H1 (cell line): ENCODE results near the gene NFATC4. TPM values are rescaled to one million over a fixed set of nuclear protein-coding genes. Genes with fewer than 3 reads are reported as not detected.

Source experiments
- CTCF ChIA-PET: fragments of 300-600 bp; sonication (Branson Sonifier 250); formaldehyde crosslinking; loops from one replicate; lab custom pipeline; 2021; ENCODE audit not compliant: partially characterized antibody; lab: Charles Lee
- POLR2A ChIA-PET: fragments of 300-600 bp; sonication (Branson Sonifier 250); formaldehyde crosslinking; loops from one replicate; lab custom pipeline; 2021; ENCODE audit warnings: inconsistent platforms; ENCODE audit not compliant: partially characterized antibody; lab: Charles Lee
- DNase-seq, 2 experiments: peaks; one replicate each; pipeline versions ENCODE4 v3.0.0 to v3.0.0-alpha.2; 2010 to 2022; ENCODE audit warnings: low spot score in 2 of 2, low read depth in 1 of 2, mixed read lengths in 1 of 2
- FAIRE-seq: peaks from 2 replicates; lab custom pipeline; 2011; peaks lifted over from hg19 to GRCh38; lab: Jason Lieb, UNC
- H2AFZ ChIP-seq: 2 replicates; pipeline ENCODE4 v1.8.1; 2012; ENCODE audit warnings: low read length, inconsistent platforms
- H2AK5ac ChIP-seq: 2 replicates; pipeline ENCODE4 v1.6.1; 2013; ENCODE audit warnings: low read depth, low read length
- H2BK120ac ChIP-seq: replicated peaks from 2 replicates; pipeline ENCODE3; 2013; ENCODE audit warnings: low read depth, low read length, inconsistent platforms
- H2BK12ac ChIP-seq: 2 replicates; pipeline ENCODE4 v1.6.1; 2013; ENCODE audit warnings: low read depth, low read length
- H2BK15ac ChIP-seq: 2 replicates; pipeline ENCODE4 v1.6.1; 2013; ENCODE audit warnings: low read length
- H2BK20ac ChIP-seq: 2 replicates; pipeline ENCODE4 v1.6.1; 2013; ENCODE audit warnings: low read length
- H2BK5ac ChIP-seq: 2 replicates; pipeline ENCODE4 v1.6.1; 2013; ENCODE audit warnings: low read depth, low read length
- H3K14ac ChIP-seq: 2 replicates; pipeline ENCODE4 v1.6.1; 2013; ENCODE audit warnings: inconsistent platforms; ENCODE audit not compliant: insufficient read length
- H3K18ac ChIP-seq: 2 replicates; pipeline ENCODE4 v1.6.1; 2013; ENCODE audit warnings: low read length; ENCODE audit errors: extremely low read depth
- H3K23ac ChIP-seq: 2 replicates; pipeline ENCODE4 v1.6.1; 2013; ENCODE audit warnings: inconsistent platforms; ENCODE audit not compliant: insufficient read length
- H3K23me2 ChIP-seq: 2 replicates; pipeline ENCODE4 v1.6.1; 2013; ENCODE audit warnings: low read depth, low read length
- H3K27ac ChIP-seq: 2 replicates; pipeline ENCODE4 v1.6.1; 2011; ENCODE audit warnings: low read depth, low read length, inconsistent platforms
- H3K27me3 ChIP-seq, 4 experiments: replicated peaks in 1 of 4; 1 replicate in 1 of 4; 2 replicates in 3 of 4; pipeline versions ENCODE4 v1.6.1 to v1.8.1; 2011 to 2013; ENCODE audit warnings: low read length in 3 of 4, mild to moderate bottlenecking in 3 of 4, inconsistent platforms in 2 of 4, mixed read lengths in 2 of 4, moderate library complexity in 1 of 4; ENCODE audit not compliant: control insufficient read depth in 3 of 4, insufficient read depth in 3 of 4; ENCODE audit errors: extremely low read depth in 1 of 4
- H3K36me3 ChIP-seq, 4 experiments: 2 replicates each; pipeline versions ENCODE4 v1.6.1 to v1.8.1; 2011 to 2013; ENCODE audit warnings: mild to moderate bottlenecking in 4 of 4, low read length in 3 of 4, moderate library complexity in 2 of 4, control low read depth in 1 of 4, inconsistent platforms in 1 of 4; ENCODE audit not compliant: insufficient read depth in 4 of 4, control insufficient read depth in 2 of 4
- H3K4ac ChIP-seq: replicated peaks from 2 replicates; pipeline ENCODE3; 2013; ENCODE audit warnings: low read length, low read depth, mixed read lengths, inconsistent platforms; ENCODE audit not compliant: insufficient read length
- H3K4me1 ChIP-seq, 4 experiments: replicated peaks in 1 of 4; 1 replicate in 1 of 4; 2 replicates in 3 of 4; pipeline versions ENCODE4 v1.6.1 to v1.8.1; 2011 to 2013; ENCODE audit warnings: low read length in 3 of 4, inconsistent platforms in 2 of 4, mixed read lengths in 1 of 4; ENCODE audit not compliant: insufficient read depth in 4 of 4, control insufficient read depth in 3 of 4
- H3K4me2 ChIP-seq, 2 experiments: 2 replicates each; pipeline versions ENCODE4 v1.6.1 to v1.8.1; 2011 to 2013; ENCODE audit warnings: low read depth in 2 of 2, low read length in 2 of 2, control low read depth in 1 of 2, inconsistent platforms in 1 of 2, mild to moderate bottlenecking in 1 of 2; ENCODE audit not compliant: insufficient read depth in 1 of 2
- H3K4me3 ChIP-seq, 4 experiments: fragments of 200-600, 300-600 bp in 1 of 4; sonication (generic), shearing (Covaris generic), sonication (Bioruptor Twin) in 1 of 4; 2 replicates each; pipeline versions ENCODE4 v1.5.1 to v1.8.1; 2011 to 2016; ENCODE audit warnings: low read length in 4 of 4, low read depth in 3 of 4, control low read depth in 2 of 4, inconsistent platforms in 2 of 4, mild to moderate bottlenecking in 2 of 4, mixed read lengths in 1 of 4, moderate library complexity in 1 of 4; ENCODE audit not compliant: insufficient read depth in 2 of 4; ENCODE audit errors: extremely low read depth in 1 of 4
- H3K56ac ChIP-seq: replicated peaks from 2 replicates; pipeline ENCODE3; 2013; ENCODE audit warnings: low read depth, mild to moderate bottlenecking, mixed read lengths, low read length, inconsistent platforms; ENCODE audit not compliant: insufficient read length
- H3K79me1 ChIP-seq: 2 replicates; pipeline ENCODE4 v1.6.1; 2013; ENCODE audit warnings: low read depth, low read length, control low read depth
- H3K79me2 ChIP-seq, 2 experiments: 2 replicates each; pipeline versions ENCODE4 v1.6.1 to v1.8.1; 2012 to 2013; ENCODE audit warnings: low read length in 2 of 2, mild to moderate bottlenecking in 2 of 2, inconsistent platforms in 1 of 2; ENCODE audit not compliant: insufficient read depth in 2 of 2, control insufficient read depth in 1 of 2
- H3K9ac ChIP-seq, 4 experiments: replicated peaks in 1 of 4; 1 replicate in 1 of 4; 2 replicates in 3 of 4; pipeline versions ENCODE4 v1.6.1 to v1.8.1; 2011 to 2013; ENCODE audit warnings: low read depth in 3 of 4, low read length in 3 of 4, control low read depth in 2 of 4, mild to moderate bottlenecking in 2 of 4, moderate library complexity in 2 of 4, inconsistent platforms in 1 of 4; ENCODE audit errors: extremely low read depth in 1 of 4
- H3K9me3 ChIP-seq, 2 experiments: 2 replicates each; pipeline versions ENCODE4 v1.6.1 to v1.8.1; 2012 to 2013; ENCODE audit warnings: mild to moderate bottlenecking in 2 of 2, moderate library complexity in 2 of 2, control low read depth in 1 of 2, inconsistent platforms in 1 of 2, low read depth in 1 of 2, low read length in 1 of 2, mixed read lengths in 1 of 2; ENCODE audit not compliant: insufficient read depth in 2 of 2
- H4K20me1 ChIP-seq, 2 experiments: replicated peaks in 1 of 2; 2 replicates each; pipeline versions ENCODE3 to v1.8.1; 2011 to 2013; ENCODE audit warnings: inconsistent platforms in 2 of 2, low read length in 2 of 2, mild to moderate bottlenecking in 1 of 2; ENCODE audit not compliant: insufficient read depth in 2 of 2, control insufficient read depth in 1 of 2
- H4K5ac ChIP-seq: 2 replicates; pipeline ENCODE4 v1.6.1; 2013; ENCODE audit warnings: low read length, low read depth, mixed read lengths, inconsistent platforms; ENCODE audit not compliant: insufficient read length
- H4K8ac ChIP-seq: 2 replicates; pipeline ENCODE4 v1.8.0; 2013; ENCODE audit warnings: mild to moderate bottlenecking, moderate library complexity, low read length, inconsistent platforms; ENCODE audit not compliant: insufficient read depth; ENCODE audit errors: extremely low read depth
- H4K91ac ChIP-seq: replicated peaks from 2 replicates; pipeline ENCODE3; 2013; ENCODE audit warnings: low read length, mixed read lengths, inconsistent platforms; ENCODE audit not compliant: insufficient read length
- KDM1A ChIP-seq: fragments of 200-600, 300-600 bp; sonication (generic); IDR thresholded peaks from 2 replicates; pipeline ENCODE4 v1.7.1; 2016; ENCODE audit warnings: mild to moderate bottlenecking, low read length, borderline replicate concordance
- PHF8 ChIP-seq: fragments of 200-600 bp; sonication (generic); conservative IDR thresholded peaks from 2 replicates; pipeline ENCODE4 v1.7.1; 2012; ENCODE audit warnings: low read depth, mild to moderate bottlenecking, inconsistent platforms, low read length, moderate library complexity
- SP1 ChIP-seq: IDR thresholded peaks from 2 replicates; pipeline ENCODE4 v1.6.1; 2011; ENCODE audit warnings: low read depth, low read length
- SP2 ChIP-seq: IDR thresholded peaks from 2 replicates; pipeline ENCODE4 v1.6.1; 2012; ENCODE audit warnings: mild to moderate bottlenecking, low read length, inconsistent platforms
- TEAD4 ChIP-seq: IDR thresholded peaks from 2 replicates; pipeline ENCODE4 v1.6.1; 2012; ENCODE audit warnings: low read depth, low read length, inconsistent platforms, mixed read lengths
- USF2 ChIP-seq: IDR thresholded peaks from 2 replicates; pipeline ENCODE4 v1.6.1; 2011; ENCODE audit warnings: low read length, improper control_type of control experiment
- WGBS, 2 experiments: shearing (Covaris generic) in 1 of 2; methylation state at CpG; one replicate each; pipeline versions ENCODE4 v1.1.6 to v1.1.7; 2013 to 2015; ENCODE audit warnings: low lambda C conversion rate in 2 of 2, mixed read lengths in 2 of 2, inconsistent platforms in 1 of 2, low coverage in 1 of 2, missing lambda C conversion rate in 1 of 2; ENCODE audit not compliant: insufficient replicate concordance in 2 of 2, insufficient coverage in 1 of 2, insufficient read length in 1 of 2; ENCODE audit errors: extremely low coverage in 1 of 2, missing lambda C conversion rate in 1 of 2; 5-methylcytosine and 5-hydroxymethylcytosine counted together
- polyA plus RNA-seq, 7 experiments: library from polyadenylated mRNA; depleted of rRNA in 3 of 7; stranded (reverse) in 5 of 7; unstranded in 2 of 7; fragments of >200 nt in 5 of 7; fragments of 200-250 nt in 2 of 7; gene quantifications; 1 replicate in 5 of 7; 2 replicates in 1 of 7; 4 replicates in 1 of 7; pipeline versions ENCODE4 v1.2.1 to v1.2.3, GENCODE V29; 2011 to 2013; ENCODE audit warnings: missing spikeins in 2 of 7, mixed read lengths in 2 of 7
- total RNA-seq: library from RNA; stranded (reverse); fragmentation: NEBNext Ultra II Directional; extraction: Animal tissue kit (Norgen Biotek cat#: 25700); gene quantifications from 2 replicates; pipeline ENCODE4 v1.2.1, GENCODE V29; 2021

Gene NFATC4
- total and polyA plus RNA-seq, 2 of the 8 experiments (the other 6 are each of a cell fraction or from before 2014, with no cell fraction given) = 47.3 to 50.3 TPM

GRCh38 chr14:24425704-24426103, 57.7 kb downstream of the NFATC4 start:
- DNase-seq = no peak
- Histone ChIP-seq H3K79me1 (no peaks in the 10 kb centered on the region), H4K20me1 (no peaks in the 10 kb centered on the region), H3K27ac (no peak overlapping the region), H3K4ac (no peak overlapping the region), H3K36me3 (no peaks in the 10 kb centered on the region), H2BK15ac (no peak overlapping the region), H4K91ac (no peak overlapping the region), H4K5ac (no peak overlapping the region), H3K9me3 (no peaks in the 10 kb centered on the region), H3K27me3 (peaks cover 0 to 20% (median 1%) of the 10 kb centered on the region in 4 experiments; a peak in 3 of 7 replicates), H3K23me2 (peaks cover 4% of the 10 kb centered on the region; the same call in 1 of the 2 replicates)
- WGBS, 2 experiments = 87% methylated on average over 3 of the region's 3 CpGs; no CpG with 5 or more reads in 1 of the 2 experiments
- no peak for TF ChIP-seq KDM1A
- TF ChIP-seq TEAD4 = no peak
- no peak for TF ChIP-seq SP2
- no peak for TF ChIP-seq USF2
- no peak for TF ChIP-seq SP1
- no peak for TF ChIP-seq PHF8
- TF ChIP-seq, all 59 proteins: peak for 0
- ChIA-PET POLR2A (interaction anchor here (0.6 to 1.9 kb wide), 4 partner anchors 16 to 92 kb away, joined by 4 to 5 read pairs (median 4); partner anchors contain the start of gene SDR39U1), CTCF (interaction anchor here (1.0 to 21.3 kb wide), 8 partner anchors 11 to 97 kb away, joined by 3 to 664 read pairs (median 29); partner anchors contain the start of genes ADCY4, NFATC4 and RIPK3)
- H2BK5ac ChIP-seq = no peak overlapping the region
- H2BK20ac ChIP-seq = no peak overlapping the region
- H2BK12ac ChIP-seq = no peak overlapping the region
- H3K4me2 ChIP-seq = no peak overlapping the region
- H4K8ac ChIP-seq = no peak overlapping the region
- no peak overlapping the region for H3K9ac ChIP-seq
- H2AFZ ChIP-seq = no peak overlapping the region
- H3K4me1 ChIP-seq = peaks cover 0 to 13% (median 9%) of the 10 kb centered on the region in 4 experiments; a peak in 6 of 7 replicates
- no peak overlapping the region for H3K18ac ChIP-seq
- no peak overlapping the region for H2BK120ac ChIP-seq
- FAIRE-seq = no peak
- no peak overlapping the region for H3K56ac ChIP-seq
- no peak overlapping the region for H3K4me3 ChIP-seq
- H3K14ac ChIP-seq = no peak overlapping the region
- H2AK5ac ChIP-seq = no peak overlapping the region
- no peaks in the 10 kb centered on the region for H3K79me2 ChIP-seq
- no peak overlapping the region for H3K23ac ChIP-seq
